HG03095 (cell line): ENCODE results near the gene MADCAM1.
"Not testable (repeated sequence)": the region's sequence is repeated elsewhere in the genome, so short reads cannot be mapped to it uniquely, and the experiment has no call there.

Experiments used
- ATAC-seq: cut with Tn5 transposase; IDR thresholded peaks from one replicate; pipeline ENCODE4 v1.9.1; 2021; ENCODE audit warnings: moderate library complexity; ENCODE audit not compliant: unreplicated experiment

MADCAM1 gene

DNA sequence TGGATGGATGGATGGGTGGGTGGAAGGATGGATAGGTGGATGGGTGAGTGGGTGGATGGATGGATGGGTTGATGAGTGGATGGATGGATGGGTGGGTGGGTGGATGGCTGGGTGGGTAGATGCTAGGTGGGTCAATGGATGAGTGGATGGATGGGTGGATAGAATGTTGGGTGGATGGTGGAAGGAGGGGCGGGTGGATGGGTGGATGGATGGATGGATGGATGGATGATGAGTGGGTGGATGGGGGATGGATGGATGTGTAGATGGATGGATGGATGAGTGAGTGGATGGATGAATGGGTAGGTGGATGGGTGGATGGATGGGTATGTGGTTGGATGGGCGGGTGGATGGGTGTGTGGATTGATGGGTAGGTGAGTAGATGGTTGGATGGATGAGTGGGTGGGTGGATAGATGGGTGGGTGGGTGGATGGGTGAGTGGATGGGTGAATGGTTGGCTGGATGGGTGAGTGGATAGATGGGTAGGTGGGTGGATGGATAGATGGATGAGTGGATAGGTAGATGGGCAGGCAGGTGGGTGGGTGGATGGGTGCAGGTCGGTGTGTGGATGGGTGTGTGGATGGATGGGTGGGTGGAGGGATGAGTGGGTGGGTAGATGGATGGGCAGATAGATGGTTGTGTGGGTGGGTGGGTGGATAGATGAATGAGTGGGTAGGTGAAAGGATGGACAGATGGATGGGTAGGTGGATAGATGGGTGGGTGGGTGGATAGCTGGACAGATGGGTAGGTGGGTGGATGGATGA lies 31.1 kb upstream of the MADCAM1 start:
- no peak for ATAC-seq

DNA sequence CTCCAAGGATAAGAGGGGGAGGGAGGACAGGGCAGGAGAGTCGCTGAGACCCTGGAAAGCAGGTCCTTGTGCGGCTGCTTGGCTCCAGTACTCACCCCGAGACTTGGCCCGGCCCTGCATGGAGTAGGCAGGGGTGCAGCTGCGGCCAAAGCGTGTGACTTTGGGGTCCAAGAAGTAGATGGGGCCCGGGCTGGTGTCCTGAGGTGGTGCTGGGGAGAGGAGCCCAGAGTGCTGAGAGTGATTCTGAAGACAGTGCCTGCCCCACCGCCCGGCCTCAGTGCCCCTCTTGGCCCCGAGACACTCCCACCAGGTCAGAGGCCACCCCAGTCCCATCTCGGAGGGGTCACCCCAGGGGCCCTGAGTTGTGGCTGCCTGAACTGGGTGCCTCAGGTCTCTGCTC lies 28.7 kb upstream of the MADCAM1 start:
- no peak for ATAC-seq

DNA sequence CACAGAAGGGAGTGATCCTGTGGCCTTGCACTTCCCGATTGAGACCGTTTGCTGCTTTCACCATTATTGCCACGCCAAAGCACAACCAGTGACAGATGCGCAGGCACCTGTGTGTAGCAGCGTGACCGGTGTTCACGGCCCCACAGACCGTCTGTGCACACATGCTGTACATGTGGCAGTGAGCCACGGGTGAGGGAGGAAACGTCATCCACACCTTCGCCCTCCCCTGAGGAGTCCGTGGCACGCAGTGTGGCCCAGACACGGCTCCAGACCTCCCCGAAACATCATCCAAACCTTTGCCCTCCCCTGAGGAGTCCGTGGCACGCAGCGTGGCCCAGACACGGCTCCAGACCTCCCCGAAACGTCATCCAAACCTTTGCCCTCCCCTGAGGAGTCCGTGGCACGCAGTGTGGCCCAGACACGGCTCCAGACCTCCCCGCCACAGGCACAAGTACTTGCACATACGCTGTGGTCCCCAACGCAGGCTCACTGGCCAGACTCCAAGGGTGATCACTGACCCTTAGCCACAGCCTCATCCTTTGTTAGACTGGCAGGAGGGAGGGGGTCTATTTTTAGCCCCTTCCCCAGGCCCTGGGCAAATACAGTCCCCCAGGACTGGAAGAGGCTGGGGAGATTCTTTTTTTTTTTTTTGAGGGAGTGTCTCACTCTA lies 27.6 kb upstream of the MADCAM1 start:
- ATAC-seq, result no peak

DNA sequence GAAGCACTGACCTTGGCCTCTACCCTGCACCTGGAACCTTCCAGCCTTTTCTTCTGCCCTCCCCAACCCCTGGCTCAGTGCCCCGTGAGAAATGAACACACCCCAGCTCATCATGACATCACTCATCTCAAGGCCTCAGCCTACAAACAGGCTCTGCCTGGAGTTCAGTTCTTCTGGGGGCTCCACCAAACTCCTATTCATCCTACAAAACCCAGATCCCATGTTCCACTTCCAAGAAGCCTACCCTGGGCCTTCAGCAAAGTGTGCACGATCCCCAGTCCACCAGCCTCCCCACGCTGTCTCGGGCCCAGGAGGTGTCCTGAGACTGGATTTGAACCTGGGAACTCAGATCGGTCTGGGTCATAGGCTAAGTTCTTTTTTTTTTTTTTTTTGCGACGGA lies 26.5 kb upstream of the MADCAM1 start:
- no peak for ATAC-seq

DNA sequence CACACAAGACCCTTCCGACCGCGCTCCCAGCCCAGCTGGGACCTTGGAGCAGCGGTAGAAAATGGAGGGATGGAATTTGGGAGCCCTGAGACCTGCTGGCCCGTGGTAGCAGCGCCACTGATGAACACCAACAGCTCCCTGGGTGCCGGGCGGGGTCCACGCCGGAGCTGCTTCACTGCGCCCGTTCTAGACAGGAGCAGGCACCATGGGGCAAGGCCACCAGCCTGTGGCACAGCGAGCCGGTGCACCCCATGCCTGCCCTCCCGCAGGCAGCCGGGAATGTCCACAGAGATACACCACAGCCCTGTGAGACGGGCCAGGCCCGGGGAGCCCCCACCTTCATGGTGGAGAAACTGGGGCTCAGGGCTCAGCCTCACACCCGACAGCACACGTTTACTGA lies 25.6 kb upstream of the MADCAM1 start:
- ATAC-seq, result no peak

DNA sequence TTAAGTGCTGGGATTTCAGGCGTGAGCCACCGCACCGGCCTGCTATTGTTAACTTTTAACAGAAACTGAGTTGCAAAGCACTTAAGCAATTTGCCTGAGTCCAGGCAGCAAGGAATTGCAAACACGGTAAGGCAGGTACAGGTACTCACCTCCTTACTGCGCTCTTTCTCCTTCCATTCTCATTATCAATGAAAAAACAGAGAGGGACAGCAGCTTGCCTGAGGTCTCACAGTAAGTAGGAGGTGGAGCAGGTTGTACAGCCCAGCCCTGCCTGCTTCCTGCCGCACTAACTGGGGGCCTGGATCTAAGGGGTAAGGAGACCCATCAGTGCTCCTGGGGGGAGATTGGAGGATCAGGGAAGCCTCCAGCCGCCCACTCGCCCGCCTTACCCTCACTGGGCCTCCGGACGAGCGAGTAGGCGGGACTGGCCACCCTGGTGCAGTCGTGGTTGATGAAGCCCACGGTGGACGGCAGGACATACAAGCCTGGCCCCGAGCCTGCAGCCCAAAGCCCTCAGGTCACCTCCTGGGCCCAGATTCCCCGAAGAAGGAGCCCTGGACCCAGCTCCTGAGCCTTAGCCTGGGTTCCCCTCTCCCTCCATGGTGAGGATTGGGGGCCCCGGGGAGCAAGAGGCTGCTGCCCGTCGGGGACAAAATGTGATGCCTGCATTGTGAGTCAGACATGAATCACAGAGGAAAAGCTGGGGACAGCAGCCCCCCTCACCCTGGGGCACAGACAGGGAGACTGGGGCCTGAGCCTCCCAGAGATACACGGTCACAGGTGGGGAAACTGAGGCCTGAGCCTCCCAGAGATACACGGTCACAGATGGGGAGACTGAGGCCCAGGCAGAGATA lies 24.1 kb upstream of the MADCAM1 start:
- no peak for ATAC-seq

DNA sequence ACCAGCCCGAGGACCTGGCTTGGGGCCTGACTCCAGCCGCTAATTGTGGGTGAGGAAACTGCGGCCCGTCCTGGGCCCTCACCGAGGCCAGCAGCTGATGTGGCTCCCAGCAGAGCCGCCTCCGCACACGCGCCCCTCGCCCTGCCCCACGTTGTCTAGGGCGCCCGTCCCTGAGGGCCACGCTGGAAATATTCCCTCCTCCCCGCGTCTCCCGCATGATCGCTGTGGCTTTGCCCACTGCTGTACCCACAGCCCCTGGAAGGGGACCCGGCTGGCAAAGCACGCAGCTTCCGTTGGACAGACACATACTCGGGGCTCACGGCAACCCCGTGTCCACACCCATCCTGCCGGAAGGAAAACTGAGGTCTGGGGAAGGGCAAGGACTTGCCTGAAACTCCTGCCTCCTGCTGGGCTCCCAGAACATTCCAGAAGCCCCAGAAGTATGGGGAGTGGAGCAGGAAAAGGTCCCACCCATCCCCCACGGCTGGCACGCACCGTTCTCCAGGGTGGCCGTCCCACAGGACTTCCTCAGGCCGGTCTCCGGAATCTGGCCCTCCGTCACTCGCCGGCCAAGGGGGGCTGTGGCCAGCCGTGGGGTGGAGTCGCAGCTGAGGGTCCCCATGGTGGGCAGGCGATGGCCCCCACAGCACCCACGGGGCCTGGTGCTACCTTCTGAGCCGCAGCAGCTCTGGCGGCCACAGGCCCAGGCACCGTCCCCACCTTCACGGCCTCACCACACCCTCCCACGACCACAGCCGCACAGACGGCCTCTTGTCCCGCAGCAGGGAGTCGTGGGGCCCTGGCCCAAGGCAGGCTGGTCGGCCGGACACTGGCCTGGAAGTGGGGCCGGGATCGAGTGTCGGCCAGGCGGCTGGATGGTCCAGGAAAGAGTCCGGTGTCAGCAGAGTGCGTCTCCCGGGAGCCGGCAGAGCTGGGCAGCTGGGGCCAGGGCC lies 21.9 kb upstream of the MADCAM1 start:
- no peak for ATAC-seq

DNA sequence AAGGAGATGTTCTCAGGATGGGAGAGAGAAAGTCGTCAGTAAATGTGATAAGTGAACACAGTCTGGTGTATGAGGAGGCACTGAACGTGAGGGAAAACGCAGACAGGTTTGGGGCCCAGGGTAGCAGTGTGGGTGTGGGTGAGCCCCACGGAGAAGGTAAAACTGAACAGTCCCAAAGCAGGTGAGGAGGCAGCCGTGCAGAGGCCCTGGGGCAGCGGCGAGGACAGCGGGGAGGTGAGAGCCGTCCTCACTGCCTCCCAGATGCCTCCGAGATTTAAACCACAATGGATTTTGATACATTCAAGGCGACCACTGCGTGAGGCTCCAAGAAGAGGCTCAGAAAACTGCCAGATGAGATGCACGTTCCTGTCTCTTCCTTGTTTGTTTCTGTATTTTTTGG lies 20.9 kb upstream of the MADCAM1 start:
- no peak for ATAC-seq

DNA sequence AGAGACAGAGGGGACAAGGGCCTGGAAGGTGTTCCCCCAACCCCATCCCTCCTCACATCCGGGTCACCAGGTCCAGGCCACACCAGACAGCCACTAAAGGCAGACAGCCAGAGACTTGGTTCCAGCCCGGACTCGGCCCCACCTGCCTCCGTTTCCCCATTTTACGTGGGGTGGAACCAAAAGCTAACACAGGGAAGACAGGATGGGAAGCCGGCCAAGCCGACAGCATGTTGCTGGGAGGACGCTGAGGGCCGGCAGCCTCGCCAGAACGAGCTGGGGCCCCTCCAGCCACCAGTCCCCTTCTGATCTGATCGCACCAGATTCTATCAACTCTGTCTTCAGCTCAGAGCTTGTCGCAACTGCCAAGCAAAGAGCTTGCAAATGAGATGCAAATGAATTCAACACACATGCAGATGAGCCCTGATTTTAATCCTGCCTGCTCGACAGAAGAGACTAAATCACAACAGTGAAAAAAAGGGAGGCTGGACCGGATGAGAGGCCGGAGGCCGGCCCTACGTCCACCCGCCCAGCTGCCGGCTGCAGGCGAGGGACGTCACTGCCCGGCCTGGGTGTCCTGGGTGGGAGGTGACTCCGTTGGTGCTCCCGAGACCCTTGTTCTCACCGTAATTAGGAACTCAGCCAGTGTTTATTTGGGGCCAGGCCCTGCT lies 17.9 kb upstream of the MADCAM1 start:
- ATAC-seq, result no peak

DNA sequence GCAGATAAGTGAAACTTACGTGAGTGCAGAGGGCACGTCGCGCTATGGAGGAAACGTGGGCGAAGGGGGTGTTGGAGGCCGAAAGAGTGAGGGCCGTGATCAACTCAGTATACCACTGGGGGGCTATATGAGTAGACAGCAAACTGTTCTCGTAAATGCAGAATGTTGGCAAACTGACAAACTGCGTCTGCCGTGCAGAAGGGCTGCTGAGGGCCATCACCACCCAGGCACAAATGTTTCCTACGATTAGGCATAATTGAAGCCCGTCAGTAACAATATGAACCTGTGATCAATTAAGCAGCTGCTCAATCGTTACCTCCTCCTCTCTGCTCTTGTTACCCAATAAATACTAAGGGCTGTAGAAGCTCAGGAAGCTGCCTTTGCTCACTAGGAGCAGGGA lies 17.3 kb upstream of the MADCAM1 start:
- no peak for ATAC-seq

DNA sequence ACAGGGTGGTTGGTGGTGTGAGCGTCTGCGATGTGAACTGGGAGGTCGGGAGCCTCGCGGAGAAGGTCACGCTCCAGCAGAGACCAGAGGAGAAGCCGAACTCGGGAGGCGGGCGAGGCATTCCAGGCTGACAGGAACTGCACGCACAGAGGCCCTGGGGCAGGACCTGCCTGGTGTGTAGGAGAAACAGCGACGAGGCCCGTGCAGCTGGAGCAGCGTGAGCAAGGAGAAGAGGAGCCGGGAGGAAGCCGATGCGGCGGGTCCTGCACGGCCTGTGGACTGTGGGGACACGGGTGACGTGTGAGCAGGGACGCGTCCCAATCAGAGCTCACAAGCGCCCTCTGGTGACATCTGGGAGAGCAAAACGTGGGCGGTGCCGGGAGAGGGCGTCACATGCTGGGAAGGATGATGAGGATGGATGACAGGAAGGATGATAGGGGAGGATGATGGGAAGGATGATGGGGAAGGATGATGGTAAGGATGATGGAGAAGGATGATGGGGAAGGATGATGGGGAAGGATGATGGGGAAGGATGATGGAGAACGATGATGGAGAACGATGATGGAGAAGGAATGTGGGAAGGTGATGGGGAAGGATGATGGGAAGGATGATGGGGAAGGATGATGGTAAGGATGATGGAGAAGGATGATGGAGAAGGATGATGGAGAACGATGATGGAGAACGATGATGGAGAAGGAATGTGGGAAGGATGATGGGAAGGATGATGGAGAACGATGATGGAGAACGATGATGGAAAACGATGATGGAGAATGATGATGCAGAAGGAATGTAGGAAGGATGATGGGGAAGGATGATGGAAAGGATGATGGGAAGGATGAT lies 16.1 kb upstream of the MADCAM1 start:
- ATAC-seq, result no peak

DNA sequence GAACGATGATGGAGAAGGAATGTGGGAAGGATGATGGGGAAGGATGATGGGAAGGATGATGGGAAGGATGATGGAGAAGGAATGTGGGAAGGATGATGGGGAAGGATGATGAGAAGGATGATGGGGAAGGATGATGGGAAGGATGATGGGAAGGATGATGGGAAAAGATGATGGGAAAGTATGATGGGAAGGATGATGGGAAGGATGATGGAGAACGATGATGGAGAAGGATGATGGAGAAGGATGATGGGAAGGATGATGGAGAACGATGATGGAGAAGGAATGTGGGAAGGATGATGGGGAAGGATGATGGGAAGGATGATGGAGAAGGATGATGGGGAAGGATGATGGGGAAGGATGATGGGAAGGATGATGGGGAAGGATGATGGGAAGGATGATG lies 15.2 kb upstream of the MADCAM1 start:
- not testable (repeated sequence) for ATAC-seq

DNA sequence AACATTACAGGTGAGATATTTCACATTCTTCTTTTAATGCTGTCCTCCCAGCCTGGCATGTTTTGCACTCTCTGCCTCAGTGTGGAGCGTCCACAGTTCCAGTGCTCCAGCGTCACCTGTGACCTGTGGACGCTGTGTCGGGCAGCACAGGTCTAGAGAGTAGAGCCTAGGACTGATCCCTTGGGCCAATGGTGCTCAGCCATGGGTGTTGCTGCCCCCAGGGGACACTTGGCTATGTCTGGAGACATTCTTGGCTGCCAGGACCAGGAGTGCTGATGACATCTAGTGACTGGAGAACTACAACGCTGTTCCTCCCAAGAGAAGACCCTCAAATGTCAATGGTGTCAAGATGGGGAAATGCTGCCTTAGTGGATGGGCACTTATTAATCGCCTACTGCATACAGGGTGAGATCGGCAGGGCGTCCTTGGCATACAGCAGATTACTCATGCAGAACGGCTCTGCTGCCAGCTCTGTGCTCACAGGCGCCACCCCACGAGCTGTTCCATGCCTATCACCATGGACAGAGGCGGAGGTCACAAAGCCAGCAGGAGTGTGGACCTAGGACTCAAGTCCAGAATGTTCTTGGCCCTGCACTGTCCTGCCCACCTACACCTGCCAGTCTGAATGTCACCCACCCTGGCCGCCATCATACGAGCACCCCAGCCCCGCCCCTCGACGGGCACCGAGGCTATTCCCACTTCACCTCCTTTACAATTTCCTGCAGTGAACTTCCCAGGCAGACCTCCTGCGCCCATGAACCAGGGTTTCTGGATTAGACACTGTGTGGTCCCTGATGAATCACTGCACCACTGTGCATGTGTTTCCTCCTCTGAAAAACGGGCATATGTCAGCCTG lies 13.9 kb upstream of the MADCAM1 start:
- ATAC-seq, result no peak

DNA sequence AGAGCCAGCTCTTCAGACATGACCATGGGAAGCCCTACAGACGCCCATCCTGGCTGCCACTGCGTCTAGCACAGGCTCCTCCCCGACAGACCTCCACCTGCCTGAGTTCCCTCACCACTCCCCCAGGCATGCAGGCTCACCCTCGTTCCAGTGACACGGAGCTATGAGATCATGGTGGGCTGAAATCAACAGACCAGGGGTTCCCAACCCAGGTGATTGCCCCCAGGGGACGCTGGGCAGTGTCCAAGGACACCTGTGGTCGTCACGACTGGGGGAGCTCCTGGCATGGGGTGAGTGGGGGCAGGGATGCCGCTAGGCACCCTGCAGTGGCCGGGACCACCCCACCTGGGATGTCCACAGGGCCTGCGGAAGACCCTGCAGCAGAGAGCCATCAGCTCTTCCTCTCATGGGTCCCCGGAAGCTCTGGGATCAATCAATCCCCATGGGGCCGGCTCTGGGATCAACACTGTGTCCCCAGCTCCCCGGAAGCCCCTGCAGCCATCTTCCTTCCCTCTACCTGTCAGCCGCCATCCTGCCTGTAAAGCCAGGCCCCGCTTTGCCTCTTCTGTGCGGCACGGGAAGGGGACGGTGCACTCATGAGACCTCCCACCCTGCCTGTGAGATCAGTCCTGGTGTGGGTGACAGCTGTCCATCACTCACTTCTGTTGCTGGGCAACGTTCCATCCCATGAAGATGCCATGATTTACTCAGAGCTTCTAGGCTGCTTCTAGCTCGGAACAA lies 12.8 kb upstream of the MADCAM1 start:
- no peak for ATAC-seq

DNA sequence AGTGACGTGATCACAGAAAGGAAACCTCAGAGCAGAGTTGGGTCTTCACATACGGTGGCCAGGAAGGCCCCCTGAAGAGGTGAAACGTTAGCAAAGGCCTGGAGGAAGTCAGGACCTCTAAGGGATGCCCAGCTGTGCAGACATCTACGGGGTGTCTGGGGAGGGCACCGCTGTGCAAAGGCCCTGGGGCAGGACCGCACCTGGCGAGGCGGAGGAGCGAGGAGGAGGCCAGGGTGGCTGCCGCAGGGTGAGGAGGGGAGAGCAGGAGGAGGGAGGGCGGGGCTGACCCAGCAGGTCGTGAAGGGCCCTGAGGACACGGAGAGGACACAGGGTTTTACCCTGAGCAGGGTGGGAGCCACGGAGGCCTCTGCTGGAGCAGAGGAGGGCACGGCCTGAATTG lies 11.8 kb upstream of the MADCAM1 start:
- no peak for ATAC-seq

DNA sequence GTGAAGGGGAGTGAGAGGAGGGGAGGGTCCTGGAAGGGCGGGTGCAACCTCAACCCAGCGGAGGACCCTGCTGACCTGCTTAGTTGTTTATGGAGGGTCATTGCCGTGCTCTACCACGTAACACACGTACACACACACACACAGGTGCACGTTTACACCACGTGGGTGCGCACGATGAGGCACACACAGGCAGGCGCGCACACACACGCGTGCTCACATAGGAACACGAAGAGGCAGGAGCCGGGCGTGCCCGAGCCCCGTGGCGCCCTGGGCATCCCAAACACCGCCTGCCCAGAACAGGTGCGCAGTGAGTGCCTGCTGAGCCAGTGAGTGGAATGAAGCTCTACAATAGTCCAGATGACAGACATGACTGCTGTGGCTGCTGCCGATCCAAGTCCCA lies 11.2 kb upstream of the MADCAM1 start:
- no peak for ATAC-seq

DNA sequence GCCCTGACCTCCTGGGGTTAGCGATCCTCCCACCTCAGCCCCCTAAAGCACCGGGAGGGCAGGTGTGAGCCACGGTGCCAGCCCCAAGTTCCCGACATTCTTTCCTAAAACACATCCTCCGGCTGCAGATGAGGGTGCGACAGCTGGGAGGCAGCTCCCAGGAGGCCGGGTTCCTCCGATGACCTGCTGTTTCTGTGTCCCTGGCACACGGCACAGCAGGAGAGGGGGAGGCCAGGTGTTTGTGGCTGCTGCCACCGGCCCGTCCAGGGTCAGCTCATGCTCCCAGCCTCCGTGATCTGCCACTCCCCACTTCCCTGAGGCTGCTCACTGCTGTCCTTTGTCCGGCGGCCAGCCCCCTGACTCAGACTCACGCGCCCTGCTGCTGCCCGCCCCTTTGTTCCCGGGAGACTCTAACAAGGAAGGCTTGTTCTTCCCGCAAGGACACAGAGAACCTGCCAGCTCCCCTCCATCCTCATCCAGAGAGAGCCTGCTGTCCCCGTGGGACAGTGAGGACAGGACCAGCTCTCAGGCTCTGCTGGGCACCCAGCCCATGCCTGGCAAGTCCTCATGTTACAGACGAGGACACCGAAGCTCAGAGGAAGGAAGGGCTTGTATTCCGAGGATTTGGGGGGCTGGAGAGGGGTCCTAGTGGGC lies 10.6 kb upstream of the MADCAM1 start:
- ATAC-seq, result no peak
